NCI-H2081 treated with DMSO at 0.1 percent for 48 hours (cell line): ENCODE measurements around the gene APOH.
A peak's percentile ranks its signal among the peaks of the same experiment; 100 is the strongest.

ENCODE experiments used
- DNase-seq: peaks from one replicate; lab custom pipeline; 2025; lab: John Stamatoyannopoulos, UW

The APOH gene

GRCh38 chr17:66234611-66235010, 5.4 kb upstream of the APOH start:
- DNase-seq: no peak

DNA sequence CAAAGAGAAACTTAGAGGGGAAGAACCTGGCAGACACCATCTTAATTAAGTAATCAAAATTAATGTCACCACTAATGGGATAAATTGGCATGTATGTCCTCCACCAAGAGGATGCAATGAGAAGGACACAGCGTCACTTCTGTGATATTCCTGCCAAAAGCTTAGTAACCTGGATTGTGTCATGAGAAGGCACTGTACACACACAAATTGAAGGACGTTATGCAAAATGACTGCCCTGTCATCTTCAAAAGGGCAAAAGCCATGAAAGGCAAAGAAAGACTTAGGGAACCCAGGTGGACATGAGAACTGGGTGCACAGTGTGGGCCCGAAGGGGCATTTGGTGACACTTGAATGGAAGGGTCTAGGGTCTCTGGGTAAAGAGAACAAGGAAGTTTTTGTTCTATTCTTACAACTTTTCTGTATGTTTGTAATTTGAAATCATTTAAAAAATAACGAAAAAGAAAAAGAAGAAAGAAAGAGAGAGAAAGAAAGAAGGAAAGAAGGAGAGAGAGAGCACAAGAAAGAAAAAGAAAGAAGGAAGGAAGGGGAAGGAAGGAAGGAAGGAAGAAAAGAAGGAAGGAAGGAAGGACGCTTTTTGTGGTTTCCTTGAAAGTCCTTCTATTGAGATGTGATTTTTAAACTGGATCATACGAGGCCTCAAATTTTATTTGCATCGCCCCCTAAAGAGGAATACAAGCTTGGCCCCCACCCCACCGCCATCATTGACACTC, 4.0 kb upstream of the APOH start:
- DNase-seq: no peak

- no peak for DNase-seq
Measured at GRCh38 chr17:66230922-66231591, 1.8 kb upstream of the APOH start.

- DNase-seq: no peak
Measured at GRCh38 chr17:66229783-66230538, 746 bp upstream of the APOH start.

- DNase-seq: no peak
Measured at GRCh38 chr17:66227212-66228045, 1.8 kb downstream of the APOH start.

- no peak for DNase-seq
Measured at GRCh38 chr17:66222798-66223350, 6.3 kb downstream of the APOH start.

DNA sequence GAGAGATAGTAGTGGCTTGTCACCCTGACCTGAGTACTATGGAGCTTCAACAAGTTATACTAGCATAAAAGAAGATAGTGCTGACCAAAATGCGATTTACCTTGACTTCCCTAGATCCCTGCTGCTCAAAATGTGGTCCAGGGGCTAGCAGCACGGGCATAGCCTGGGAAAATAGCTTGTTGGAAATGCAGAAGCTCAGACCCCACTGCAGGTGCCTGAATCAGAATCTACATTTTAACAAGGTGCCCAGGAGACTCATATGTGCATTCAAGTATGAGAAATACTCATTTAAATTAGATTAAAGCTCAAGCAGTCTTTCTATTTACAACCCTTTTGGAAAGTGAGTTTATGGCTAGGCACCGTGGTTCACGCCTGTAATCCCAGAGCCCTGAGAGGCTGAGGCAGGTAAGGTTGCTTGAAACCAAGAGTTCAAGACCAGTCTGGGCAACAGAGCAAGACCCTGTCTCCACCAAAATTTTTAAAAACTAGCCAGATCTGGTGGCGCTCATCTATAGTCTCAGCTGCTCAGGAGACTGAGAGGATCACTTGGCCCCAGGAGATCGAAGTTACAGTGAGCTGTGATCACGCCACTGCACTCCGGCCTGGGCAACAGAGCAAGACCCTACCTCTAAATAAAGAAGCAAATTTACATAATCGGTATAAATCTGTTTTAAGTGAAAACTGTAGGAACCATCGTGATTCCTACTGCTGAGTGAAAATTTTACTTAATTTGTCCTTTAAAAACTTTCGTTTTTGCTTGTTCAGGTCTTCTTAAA, 7.3 kb downstream of the APOH start:
- no peak for DNase-seq

- no peak for DNase-seq
Measured at GRCh38 chr17:66221343-66221742, 7.9 kb downstream of the APOH start.

DNA sequence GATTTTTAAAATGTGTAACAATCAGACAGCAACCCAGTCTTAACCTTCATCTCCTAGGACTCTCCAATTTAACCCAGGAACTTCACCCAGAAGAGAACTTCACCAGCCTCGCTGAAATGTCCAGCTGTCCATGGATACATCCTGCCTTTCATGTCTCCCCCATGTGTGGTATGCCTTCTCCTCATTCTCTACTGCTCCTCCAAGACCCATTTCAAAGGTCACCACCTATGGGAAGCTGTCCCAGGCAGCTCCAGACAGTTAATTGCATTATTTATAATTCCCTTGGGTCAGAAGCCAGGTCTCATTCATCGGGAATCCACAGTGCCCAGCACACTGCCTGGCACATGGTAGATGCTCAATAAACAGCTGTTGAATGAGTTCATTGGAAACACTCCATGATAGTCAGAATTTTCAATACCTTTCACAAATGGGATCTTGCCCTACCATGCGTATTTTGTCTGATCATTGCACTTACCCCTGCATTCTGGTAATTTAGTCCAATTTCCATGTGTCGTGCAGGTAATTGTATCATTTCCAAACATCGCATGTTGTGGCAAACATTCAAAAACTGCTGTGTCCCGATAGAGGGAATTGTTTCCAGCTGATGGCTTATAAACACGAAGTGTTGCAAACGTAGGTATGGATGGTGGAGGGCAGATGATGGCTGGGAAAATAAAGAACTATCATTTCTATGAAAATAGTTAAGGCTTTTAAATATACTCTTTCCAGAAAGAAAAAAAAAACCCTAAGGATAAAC, 9.0 kb downstream of the APOH start:
- no peak for DNase-seq

DNA sequence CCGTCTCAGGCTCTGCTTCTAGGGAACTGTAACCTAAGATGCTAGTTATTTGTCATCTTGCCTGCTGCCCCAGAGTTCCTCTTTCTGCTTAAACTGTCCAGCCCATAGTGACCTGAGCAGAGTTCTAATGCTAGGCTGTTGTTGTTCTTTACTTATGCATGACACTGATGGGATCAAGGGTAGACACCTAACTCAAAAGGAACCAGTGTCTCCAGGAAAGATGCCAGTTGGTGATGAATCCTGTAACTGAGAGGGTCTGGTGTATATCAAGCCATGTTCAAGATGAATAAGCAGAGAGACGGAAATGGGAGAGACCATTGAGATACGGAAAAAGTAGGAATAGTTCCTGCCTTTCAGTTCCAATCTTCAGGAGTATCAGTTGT, 13.7 kb downstream of the APOH start:
- DNase-seq: no peak

DNA sequence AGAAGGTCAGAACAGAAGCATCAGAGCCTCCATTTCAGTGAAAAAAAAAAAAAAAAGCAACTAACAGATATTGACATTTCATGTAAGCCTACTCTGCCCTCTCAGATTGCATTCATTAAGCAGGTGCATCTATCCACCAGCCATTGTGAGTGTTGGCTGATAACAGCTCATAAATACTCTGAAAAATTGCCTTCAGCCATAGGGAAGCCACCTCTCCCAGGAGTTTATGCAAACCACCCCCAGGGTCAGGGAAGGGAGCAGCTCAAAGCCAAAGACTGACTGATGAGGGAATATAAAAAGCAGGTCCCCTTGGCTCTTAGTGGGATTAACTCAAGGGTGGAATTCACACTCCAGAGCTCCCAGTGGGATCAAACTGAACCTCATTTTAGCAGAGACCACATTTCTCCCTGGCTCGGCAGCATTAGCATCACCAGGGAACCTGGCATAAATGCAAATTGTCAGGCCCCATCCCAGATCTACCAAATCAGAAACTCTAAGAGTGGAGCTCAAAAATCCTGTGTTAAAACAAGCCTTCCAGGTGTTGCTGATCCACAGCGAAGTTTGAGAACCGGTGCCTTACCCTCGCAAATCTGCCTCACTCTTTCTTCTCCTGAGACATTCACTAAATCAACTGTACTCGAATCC, 14.2 kb downstream of the APOH start:
- peak; percentile 39 for DNase-seq

GRCh38 chr17:66211047-66211810, 18.0 kb downstream of the APOH start:
- no peak for DNase-seq

GRCh38 chr17:66210208-66210574, 19.0 kb downstream of the APOH start:
- no peak for DNase-seq

- DNase-seq: no peak
Measured at GRCh38 chr17:66207936-66208335, 21.3 kb downstream of the APOH start.

GRCh38 chr17:66203274-66204015, 25.8 kb downstream of the APOH start:
- DNase-seq: no peak

DNA sequence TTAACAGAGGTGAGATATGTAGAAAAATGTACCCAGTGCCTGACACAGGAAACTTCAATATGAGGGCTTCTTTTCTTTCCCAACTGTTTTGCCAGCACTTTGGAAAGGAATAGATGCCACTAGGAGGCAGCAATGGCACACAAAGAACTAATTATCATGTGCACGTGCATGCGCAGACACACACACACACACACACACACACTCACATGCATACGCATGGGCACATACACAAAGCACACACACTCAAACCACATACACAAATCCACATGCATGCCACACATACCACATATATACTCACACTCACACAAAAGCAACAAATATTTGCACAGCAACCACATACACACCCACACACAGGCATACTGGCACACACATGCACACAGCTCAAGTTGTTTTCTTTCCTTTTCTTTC, 28.5 kb downstream of the APOH start:
- peak; percentile 42 for DNase-seq

DNA sequence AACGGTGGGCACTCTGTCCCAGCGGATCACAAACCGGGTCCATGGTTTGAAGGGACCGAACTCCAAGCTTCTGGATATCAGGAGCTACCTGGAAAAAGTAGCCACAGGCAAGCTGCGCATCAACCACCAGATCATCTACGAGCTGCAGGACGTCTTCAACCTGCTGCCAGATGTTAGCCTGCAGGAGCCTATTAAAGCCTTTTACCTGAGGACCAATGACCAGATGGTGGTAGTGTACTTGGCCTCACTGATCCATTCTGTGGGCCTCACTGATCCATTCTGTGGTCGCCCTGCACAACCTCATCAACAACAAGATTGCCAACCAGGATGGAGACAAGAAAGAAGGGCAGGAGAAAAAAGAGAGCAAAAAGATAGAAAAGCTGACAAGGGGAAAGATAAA, 31.0 kb downstream of the APOH start:
- no peak for DNase-seq

DNA sequence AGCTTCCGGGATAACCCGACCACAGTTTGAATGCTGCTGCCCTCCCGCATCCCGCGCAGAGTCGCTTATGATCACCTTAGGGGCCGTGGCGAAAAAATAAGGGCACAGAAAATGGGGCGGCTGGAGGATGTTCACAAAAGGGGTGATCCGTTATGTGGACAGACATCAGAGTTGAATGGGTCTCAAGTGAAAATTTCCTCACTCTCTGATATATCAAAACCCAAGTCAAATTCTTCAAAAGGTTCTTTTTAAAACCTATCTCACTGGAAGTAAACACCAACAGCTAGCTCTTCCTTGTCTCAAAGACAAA, 36.9 kb downstream of the APOH start:
- DNase-seq: no peak
